A673 (cell line): ENCODE data around the gene TMEM107. TPM values are rescaled to one million over a fixed set of nuclear protein-coding genes. Genes with fewer than 3 reads are reported as not detected.

ENCODE experiments used
- BruUV-seq: library from RNA; stranded (reverse); fragments of 400-500 nt; replicated peaks from 2 replicates; lab custom pipeline; 2021; lab: Mats Ljungman, UMichigan
- CTCF ChIA-PET: fragments of 300-600 bp; sonication (Branson Sonifier 250); formaldehyde crosslinking; loops from one replicate; lab custom pipeline; 2022; ENCODE audit warnings: antibody characterized with exemption; lab: Charles Lee
- POLR2A ChIA-PET: fragments of 300-600 bp; sonication (Branson Sonifier 250); formaldehyde crosslinking; loops from one replicate; lab custom pipeline; 2022; ENCODE audit warnings: antibody characterized with exemption; ENCODE audit not compliant: low non-redundant PET; lab: Charles Lee
- DNase-seq: peaks from one replicate; pipeline ENCODE4 v3.0.0-alpha.2; 2015; ENCODE audit warnings: low spot score
- H3K27ac ChIP-seq: fragments of 200-600 bp; sonication (generic); 2 replicates; pipeline ENCODE4 v1.5.1; 2016; ENCODE audit warnings: mixed run types, low read depth, mild to moderate bottlenecking, mixed read lengths, antibody characterized with exemption, low read length; ENCODE audit not compliant: poor library complexity, severe bottlenecking
- H3K27me3 ChIP-seq: fragments of 200-600 bp; sonication (generic); replicated peaks from 2 replicates; pipeline ENCODE4 v1.6.1; 2017; ENCODE audit warnings: mixed run types, low read depth, mild to moderate bottlenecking, mixed read lengths, antibody characterized with exemption, low read length; ENCODE audit not compliant: insufficient read depth, poor library complexity
- H3K36me3 ChIP-seq: fragments of 200-600 bp; sonication (generic); 2 replicates; pipeline ENCODE4 v1.6.1; 2016; ENCODE audit warnings: mixed run types, mild to moderate bottlenecking, mixed read lengths, antibody characterized with exemption, low read length; ENCODE audit not compliant: insufficient read depth, poor library complexity, severe bottlenecking
- H3K4me1 ChIP-seq: fragments of 200-600 bp; sonication (generic); 2 replicates; pipeline ENCODE4 v1.6.1; 2017; ENCODE audit warnings: mixed run types, mild to moderate bottlenecking, mixed read lengths, antibody characterized with exemption, low read length; ENCODE audit not compliant: insufficient read depth, poor library complexity, severe bottlenecking
- H3K4me3 ChIP-seq: fragments of 200-600 bp; sonication (generic); 2 replicates; pipeline ENCODE4 v1.5.1; 2016; ENCODE audit warnings: low read depth, mixed run types, mild to moderate bottlenecking, mixed read lengths, low read length; ENCODE audit not compliant: poor library complexity, severe bottlenecking
- H3K9me3 ChIP-seq: fragments of 200-600 bp; sonication (generic); 2 replicates; pipeline ENCODE4 v1.6.1; 2016; ENCODE audit warnings: mixed run types, low read depth, mild to moderate bottlenecking, mixed read lengths, antibody characterized with exemption, low read length; ENCODE audit not compliant: poor library complexity, severe bottlenecking
- EZH2 ChIP-seq: fragments of 200-600 bp; sonication (generic); IDR thresholded peaks from 2 replicates; pipeline ENCODE4 v1.6.1; 2017; ENCODE audit warnings: borderline replicate concordance, low read depth, mild to moderate bottlenecking, mixed read lengths, antibody characterized with exemption, low read length; ENCODE audit not compliant: poor library complexity, severe bottlenecking
- intact Hi-C: fragments of 100-400 bp; cut with micrococcal nuclease; formaldehyde crosslinking; loops from one replicate; pipeline ENCODE4 v1.10.0; 2022; ENCODE audit not compliant: unreplicated experiment
- microRNA-seq: library from miRNA; unstranded; fragments of <30 nt; microRNA quantifications from one replicate; pipeline ENCODE4 v1.2.0, GENCODE V29; 2021
- total RNA-seq: library from RNA; stranded (reverse); gene quantifications from 2 replicates; pipeline ENCODE4 v1.2.3, GENCODE V29; 2021
- TF ChIP-seq, protein P1 (sequence below): fragments of 300-800, 200-600 bp; sonication (generic); conservative IDR thresholded peaks from 2 replicates; pipeline ENCODE4 v1.5.1; 2017; ENCODE audit warnings: low read depth, mild to moderate bottlenecking, antibody characterized with exemption, low read length, moderate library complexity, mixed read lengths

Gene TMEM107
- total RNA-seq, 1 experiment from 2014 or later: 19.4 TPM

- BruUV-seq: no TSS peak
- CTCF ChIA-PET: interaction anchor here (0.6 kb wide), 1 partner anchor 14 kb away, joined by 3 read pairs; no protein-coding TSS in a partner anchor
- peak; percentile 71 for DNase-seq
- intact Hi-C loops: loop anchor here (2.0 to 5.0 kb wide), 2 partner anchors 34 to 254 kb away; partner anchors contain the start of gene KRABD2
- TF ChIP-seq, protein P1, sequence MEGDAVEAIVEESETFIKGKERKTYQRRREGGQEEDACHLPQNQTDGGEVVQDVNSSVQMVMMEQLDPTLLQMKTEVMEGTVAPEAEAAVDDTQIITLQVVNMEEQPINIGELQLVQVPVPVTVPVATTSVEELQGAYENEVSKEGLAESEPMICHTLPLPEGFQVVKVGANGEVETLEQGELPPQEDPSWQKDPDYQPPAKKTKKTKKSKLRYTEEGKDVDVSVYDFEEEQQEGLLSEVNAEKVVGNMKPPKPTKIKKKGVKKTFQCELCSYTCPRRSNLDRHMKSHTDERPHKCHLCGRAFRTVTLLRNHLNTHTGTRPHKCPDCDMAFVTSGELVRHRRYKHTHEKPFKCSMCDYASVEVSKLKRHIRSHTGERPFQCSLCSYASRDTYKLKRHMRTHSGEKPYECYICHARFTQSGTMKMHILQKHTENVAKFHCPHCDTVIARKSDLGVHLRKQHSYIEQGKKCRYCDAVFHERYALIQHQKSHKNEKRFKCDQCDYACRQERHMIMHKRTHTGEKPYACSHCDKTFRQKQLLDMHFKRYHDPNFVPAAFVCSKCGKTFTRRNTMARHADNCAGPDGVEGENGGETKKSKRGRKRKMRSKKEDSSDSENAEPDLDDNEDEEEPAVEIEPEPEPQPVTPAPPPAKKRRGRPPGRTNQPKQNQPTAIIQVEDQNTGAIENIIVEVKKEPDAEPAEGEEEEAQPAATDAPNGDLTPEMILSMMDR: no peak
- no peak for TF ChIP-seq EZH2
- Histone ChIP-seq H3K4me1 (peaks cover 6% of the 10 kb centered on the region), H3K36me3 (no peaks in the 10 kb centered on the region), H3K4me3 (peak overlapping the region; percentile 68), H3K9me3 (no peaks in the 10 kb centered on the region), H3K27me3 (no peaks in the 10 kb centered on the region), H3K27ac (no peak overlapping the region)
- POLR2A ChIA-PET: no interaction called here
Observed at GRCh38 chr17:8122924-8123694, 53.1 kb downstream of the TMEM107 start.

Small RNA genes within 50 kb of the gene (microRNA-seq; reads per million reads assigned to microRNA genes)
- 679 reads per million, percentile 77 among the genes with 10 or more reads in this experiment for gene MIR4521
- not detected for gene MIR6883

Other genes starting within 250 kb of the TMEM107 start
- 24.8 and 32.4 TPM in 2 replicates for gene KCNAB3, start 246.5 kb downstream of the TMEM107 start, total RNA-seq
- gene TRAPPC1, start 244.4 kb downstream of the TMEM107 start, total RNA-seq: 111 and 140 TPM in 2 replicates
- 72.3 and 79.9 TPM in 2 replicates for gene CNTROB, start 244.2 kb downstream of the TMEM107 start, total RNA-seq
- not detected in 2 replicates for gene GUCY2D, start 173.8 kb downstream of the TMEM107 start, total RNA-seq
- gene ALOX15B, start 137.3 kb downstream of the TMEM107 start, total RNA-seq: 0.17 and 0.30 TPM in 2 replicates
- 0.39 TPM in 1 of 2 replicates, not detected in the other for gene ALOX12B, start 88.7 kb downstream of the TMEM107 start, total RNA-seq
- gene ALOXE3, start 57.9 kb downstream of the TMEM107 start, total RNA-seq: not detected in 2 replicates
- gene HES7, start 52.3 kb downstream of the TMEM107 start, total RNA-seq: 1.7 and 3.9 TPM in 2 replicates
- 47.1 and 50.0 TPM in 2 replicates for gene PER1, start 24.0 kb downstream of the TMEM107 start, total RNA-seq
- 41.3 and 51.0 TPM in 2 replicates for gene VAMP2, start 13.4 kb downstream of the TMEM107 start, total RNA-seq
- 3.7 TPM in 2 replicates for gene BORCS6, start 13.8 kb upstream of the TMEM107 start, total RNA-seq
- gene AURKB, start 34.2 kb upstream of the TMEM107 start, total RNA-seq: 209 and 230 TPM in 2 replicates
- 40.0 and 40.3 TPM in 2 replicates for gene CTC1, start 71.7 kb upstream of the TMEM107 start, total RNA-seq
- gene PFAS, start 72.9 kb upstream of the TMEM107 start, total RNA-seq: 163 and 165 TPM in 2 replicates
- gene RANGRF, start 112.3 kb upstream of the TMEM107 start, total RNA-seq: 26.8 and 33.6 TPM in 2 replicates
- 1.3 and 2.0 TPM in 2 replicates for gene SLC25A35, start 119.0 kb upstream of the TMEM107 start, total RNA-seq
- gene ARHGEF15, start 133.9 kb upstream of the TMEM107 start, total RNA-seq: not detected in 2 replicates
- gene ODF4, start 163.5 kb upstream of the TMEM107 start, total RNA-seq: not detected in 2 replicates
- gene RPL26, start 206.8 kb upstream of the TMEM107 start, total RNA-seq: 1,604 and 1,668 TPM in 2 replicates
- gene RNF222, start 221.4 kb upstream of the TMEM107 start, total RNA-seq: not detected in 2 replicates